ENCODE results near the gene PHTF2. TPM values are rescaled to one million over a fixed set of nuclear protein-coding genes. Genes with fewer than 3 reads are reported as not detected.
A peak's percentile ranks its signal among the peaks of the same experiment; 100 is the strongest.

PHTF2 gene
- total RNA-seq, 1 donor from 2014 or later = 22.3 TPM

- no peak for DNase-seq
- no peak for ATAC-seq
- intact Hi-C loops (cut with micrococcal nuclease) = no loop called here
Measured at GRCh38 chr7:77788327-77788902, 10.2 kb upstream of the PHTF2 start.

- intact Hi-C loops (cut with micrococcal nuclease) = no loop called here
- no peak for DNase-seq
- ATAC-seq = no peak
Measured at GRCh38 chr7:77791336-77791735, 7.2 kb upstream of the PHTF2 start.

- ATAC-seq (no peak), DNase-seq (no peak)
- intact Hi-C loops (cut with micrococcal nuclease) = no loop called here
Measured at GRCh38 chr7:77791956-77792355, 6.6 kb upstream of the PHTF2 start.

GRCh38 chr7:77794000-77794399 lies 4.6 kb upstream of the PHTF2 start:
- intact Hi-C loops (cut with micrococcal nuclease) = no loop called here
- DNase-seq (no peak), ATAC-seq (no peak)

- DNase-seq (no peak), ATAC-seq (no peak)
- intact Hi-C loops (cut with micrococcal nuclease) = no loop called here
Measured at GRCh38 chr7:77796109-77796508, 2.5 kb upstream of the PHTF2 start.

- DNase-seq = no peak
- no peak for ATAC-seq
- intact Hi-C loops (cut with micrococcal nuclease) = no loop called here
Measured at GRCh38 chr7:77796960-77797359, 1.6 kb upstream of the PHTF2 start.

- intact Hi-C loops (cut with micrococcal nuclease) = no loop called here
- DNase-seq (peak; percentile 62), ATAC-seq (peak; percentile 16)
Measured at GRCh38 chr7:77797734-77798393, 709 bp upstream of the PHTF2 start.

- peak; percentile 16 for ATAC-seq
- peak; percentile 57 for DNase-seq
Measured at GRCh38 chr7:77799078-77799964, 748 bp downstream of the PHTF2 start.

GRCh38 chr7:77800158-77800557 lies 1.6 kb downstream of the PHTF2 start:
- no peak for ATAC-seq
- intact Hi-C loops (cut with micrococcal nuclease) = no loop called here

More at GRCh38 chr7:77799078-77799964, 748 bp downstream of the PHTF2 start:
- intact Hi-C loops (cut with micrococcal nuclease) = no loop called here

GRCh38 chr7:77800730-77801129 lies 2.2 kb downstream of the PHTF2 start:
- ATAC-seq (no peak), DNase-seq (no peak)
- intact Hi-C loops (cut with micrococcal nuclease) = no loop called here

More at GRCh38 chr7:77800158-77800557, 1.6 kb downstream of the PHTF2 start:
- no peak for DNase-seq

GRCh38 chr7:77802557-77803405 lies 4.2 kb downstream of the PHTF2 start:
- intact Hi-C loops (cut with micrococcal nuclease) = no loop called here
- DNase-seq = no peak
- no peak for ATAC-seq

GRCh38 chr7:77806425-77806824 lies 7.9 kb downstream of the PHTF2 start:
- intact Hi-C loops (cut with micrococcal nuclease) = no loop called here
- ATAC-seq (no peak), DNase-seq (no peak)

GRCh38 chr7:77808517-77808916 lies 9.9 kb downstream of the PHTF2 start:
- intact Hi-C loops (cut with micrococcal nuclease) = no loop called here

GRCh38 chr7:77811516-77812289 lies 13.1 kb downstream of the PHTF2 start:
- no peak for ATAC-seq
- intact Hi-C loops (cut with micrococcal nuclease) = no loop called here

More at GRCh38 chr7:77808517-77808916, 9.9 kb downstream of the PHTF2 start:
- no peak for DNase-seq
- no peak for ATAC-seq

GRCh38 chr7:77812290-77812685 lies 13.7 kb downstream of the PHTF2 start:
- no peak for ATAC-seq
- DNase-seq = no peak
- intact Hi-C loops (cut with micrococcal nuclease) = no loop called here

More at GRCh38 chr7:77811516-77812289, 13.1 kb downstream of the PHTF2 start:
- no peak for DNase-seq

- DNase-seq (no peak), ATAC-seq (no peak)
- intact Hi-C loops (cut with micrococcal nuclease) = no loop called here
Measured at GRCh38 chr7:77813180-77813579, 14.6 kb downstream of the PHTF2 start.

- no peak for ATAC-seq
- intact Hi-C loops (cut with micrococcal nuclease) = no loop called here
- no peak for DNase-seq
Measured at GRCh38 chr7:77819021-77819420, 20.4 kb downstream of the PHTF2 start.

GRCh38 chr7:77820967-77821366 lies 22.4 kb downstream of the PHTF2 start:
- intact Hi-C loops (cut with micrococcal nuclease) = no loop called here
- no peak for DNase-seq
- no peak for ATAC-seq

- ATAC-seq = no peak
- intact Hi-C loops (cut with micrococcal nuclease) = no loop called here
- no peak for DNase-seq
Measured at GRCh38 chr7:77822269-77822668, 23.7 kb downstream of the PHTF2 start.
